H1 (cell line): ENCODE measurements around the gene PAPSS2. TPM values are rescaled to one million over a fixed set of nuclear protein-coding genes. Genes with fewer than 3 reads are reported as not detected.
A peak's percentile ranks its signal among the peaks of the same experiment; 100 is the strongest.

Experiments
- BACH1 ChIP-seq: IDR thresholded peaks from 2 replicates; pipeline ENCODE4 v1.6.1; 2012; ENCODE audit warnings: low read length, improper control_type of control experiment
- CHD7 ChIP-seq: fragments of 300-600 bp; sonication (generic); IDR thresholded peaks from 2 replicates; pipeline ENCODE4 v1.7.1; 2012; ENCODE audit warnings: low read length, moderate library complexity, mild to moderate bottlenecking, inconsistent platforms; ENCODE audit not compliant: insufficient replicate concordance
- EP300 ChIP-seq, 2 experiments: IDR thresholded peaks; 1 replicate in 1 of 2; 2 replicates in 1 of 2; pipeline ENCODE4 v1.6.1; 2011 to 2012; ENCODE audit warnings: low read depth in 2 of 2, low read length in 2 of 2, mild to moderate bottlenecking in 2 of 2, borderline replicate concordance in 1 of 2, inconsistent platforms in 1 of 2, moderate library complexity in 1 of 2
- NANOG ChIP-seq: IDR thresholded peaks from 2 replicates; pipeline ENCODE4 v1.6.1; 2011; ENCODE audit warnings: low read length, low read depth, mild to moderate bottlenecking, inconsistent platforms; ENCODE audit not compliant: insufficient read depth, poor library complexity, severe bottlenecking
- SP4 ChIP-seq: IDR thresholded peaks from 2 replicates; pipeline ENCODE4 v1.6.1; 2012; ENCODE audit warnings: low read length, inconsistent platforms
- polyA plus RNA-seq, 7 experiments: library from polyadenylated mRNA; depleted of rRNA in 3 of 7; stranded (reverse) in 5 of 7; unstranded in 2 of 7; fragments of >200 nt in 5 of 7; fragments of 200-250 nt in 2 of 7; gene quantifications; 1 replicate in 5 of 7; 2 replicates in 1 of 7; 4 replicates in 1 of 7; pipeline versions ENCODE4 v1.2.1 to v1.2.3, GENCODE V29; 2011 to 2013; ENCODE audit warnings: missing spikeins in 2 of 7, mixed read lengths in 2 of 7
- total RNA-seq: library from RNA; stranded (reverse); fragmentation: NEBNext Ultra II Directional; extraction: Animal tissue kit (Norgen Biotek cat#: 25700); gene quantifications from 2 replicates; pipeline ENCODE4 v1.2.1, GENCODE V29; 2021

The PAPSS2 gene
- total and polyA plus RNA-seq, 2 of the 8 experiments (the other 6 are each of a cell fraction or from before 2014, with no cell fraction given) = 7.6 to 20.2 TPM

GRCh38 chr10:87625661-87626060, 34.0 kb upstream of the PAPSS2 start (continued):
- TF ChIP-seq CHD7 (peak; percentile 95), SP4 (no peak), EP300 (IDR thresholded peaks at IDR 0.05; ENCODE audit: borderline replicate concordance in 1 of 2, low read depth in 2 of 2, low read length in 2 of 2) (no peak), BACH1 (no peak), NANOG (peak; percentile 59)
